ENCODE data around the gene HID1.

HID1 gene

GRCh38 chr17:74904687-74905409 is 67.7 kb downstream of the HID1 start:
- TF ChIP-seq CTCF (IDR thresholded peaks at IDR 0.05; ENCODE audit: low read length, missing control alignments) = no peak
- no peak overlapping the region for H3K4me3 ChIP-seq (replicated peaks; ENCODE audit: low read depth, low read length)
- no peak for DNase-seq (ENCODE audit: low read depth)

- no peak for TF ChIP-seq CTCF (IDR thresholded peaks at IDR 0.05; ENCODE audit: low read length, missing control alignments)
These were observed 68.9 kb downstream of the HID1 start for GRCh38 chr17:74903671-74904070.

GRCh38 chr17:74903034-74903433 is 69.5 kb downstream of the HID1 start:
- no peak overlapping the region for H3K4me3 ChIP-seq (replicated peaks; ENCODE audit: low read depth, low read length)
- no peak for DNase-seq (ENCODE audit: low read depth)
- TF ChIP-seq CTCF (IDR thresholded peaks at IDR 0.05; ENCODE audit: low read length, missing control alignments) = no peak

More at GRCh38 chr17:74903671-74904070, 68.9 kb downstream of the HID1 start:
- DNase-seq (ENCODE audit: low read depth) = no peak
- no peak overlapping the region for H3K4me3 ChIP-seq (replicated peaks; ENCODE audit: low read depth, low read length)

GRCh38 chr17:74901353-74902135 is 71.0 kb downstream of the HID1 start:
- DNase-seq (ENCODE audit: low read depth) = no peak
- TF ChIP-seq CTCF (IDR thresholded peaks at IDR 0.05; ENCODE audit: low read length, missing control alignments) = no peak
- H3K4me3 ChIP-seq (replicated peaks; ENCODE audit: low read depth, low read length) = no peak overlapping the region
